ENCODE data around the gene POLL. TPM values are rescaled to one million over a fixed set of nuclear protein-coding genes. Genes with fewer than 3 reads are reported as not detected.

The POLL gene
- total RNA-seq, 2 donors from 2014 or later = 31.4 to 43.0 TPM

DNA sequence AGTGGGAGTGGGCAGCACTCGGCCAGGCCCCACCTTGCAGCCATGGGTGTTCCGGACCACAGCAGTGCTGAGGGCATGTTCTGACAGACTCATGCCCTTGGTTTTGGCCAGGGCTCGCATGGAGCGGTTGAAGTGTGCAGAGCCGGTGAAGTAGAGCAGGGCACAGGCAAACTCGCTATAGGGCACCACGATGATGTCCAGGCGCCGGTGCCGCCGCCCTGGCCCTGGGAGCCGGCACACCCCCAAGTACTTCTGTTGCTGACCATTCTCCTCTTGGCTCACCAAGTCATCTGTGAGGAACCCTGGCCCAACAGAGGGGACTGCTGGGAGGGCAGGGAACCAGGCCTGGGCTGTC, 8.6 kb downstream of the POLL start:
- Mint-ChIP-seq H3K27ac (no peak overlapping the region), H3K36me3 (no peaks in the 10 kb centered on the region), H3K9me3 (no peaks in the 10 kb centered on the region)
- no peak for DNase-seq (ENCODE audit: low spot score in 2 of 2)
- ATAC-seq = no peak

DNA sequence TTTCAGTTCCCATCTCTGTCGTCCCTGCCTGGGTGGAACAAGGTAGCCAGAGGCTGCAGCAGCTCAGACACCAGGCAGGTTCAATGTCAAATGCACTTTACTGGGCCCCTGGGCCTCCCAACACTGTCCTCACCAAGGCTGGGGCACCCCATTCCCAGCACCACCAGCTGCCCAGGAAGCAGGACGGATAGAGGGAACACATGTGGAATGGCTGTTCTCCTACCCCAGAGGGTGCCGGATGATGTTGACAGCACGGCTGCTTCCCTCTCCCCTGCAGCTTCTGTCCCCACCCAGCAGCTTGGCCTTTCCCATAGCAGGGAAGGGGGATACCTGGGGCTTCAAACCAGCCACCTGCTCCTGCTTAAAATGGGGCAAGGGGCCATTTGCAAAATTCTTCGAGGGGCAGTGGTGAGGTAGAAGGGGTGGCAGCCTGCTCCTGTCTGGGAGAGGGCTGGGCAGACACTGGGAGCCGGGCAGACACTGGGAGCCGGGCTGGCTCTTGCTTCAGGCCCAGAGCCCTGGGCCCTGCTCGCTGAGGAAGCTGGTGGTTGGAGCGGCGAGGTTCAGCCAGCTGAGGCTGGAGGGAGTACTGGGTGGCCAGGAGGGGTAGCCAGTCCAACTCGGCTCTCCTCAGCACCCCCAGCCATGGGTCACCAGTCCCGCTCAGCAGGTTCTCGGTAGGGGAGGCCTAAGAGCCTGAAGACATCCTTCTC, 9.1 kb downstream of the POLL start:
- DNase-seq (ENCODE audit: low spot score in 2 of 2) = no peak
- no peaks in the 10 kb centered on the region for H3K9me3 Mint-ChIP-seq
- H3K36me3 Mint-ChIP-seq = no peaks in the 10 kb centered on the region
- H3K27ac Mint-ChIP-seq = no peak overlapping the region
- ATAC-seq = no peak

DNA sequence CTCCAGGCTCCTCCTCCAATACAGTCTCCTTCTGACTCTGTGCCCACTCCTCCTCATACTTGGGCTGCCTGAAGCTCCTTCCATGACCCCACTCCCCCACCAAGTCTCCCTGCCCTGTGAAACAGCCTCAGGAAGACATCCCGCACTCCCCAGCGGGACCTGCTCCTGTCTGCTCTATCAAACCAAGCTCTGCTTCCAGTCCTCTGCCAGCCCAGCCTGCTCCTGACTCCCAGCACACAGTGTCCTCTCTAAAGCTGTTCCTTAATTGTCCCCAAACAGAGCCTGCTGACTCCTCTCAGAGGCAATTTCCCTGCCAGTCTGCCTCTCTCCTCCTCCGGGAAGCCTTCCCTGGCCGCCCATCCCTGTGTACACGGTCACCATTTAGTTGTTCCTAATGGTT, 9.9 kb downstream of the POLL start:
- ATAC-seq = no peak
- Mint-ChIP-seq H3K27ac (peak overlapping the region in 1 of 2 donors; percentile 93), H3K9me3 (no peaks in the 10 kb centered on the region), H3K36me3 (no peaks in the 10 kb centered on the region)
- no peak for DNase-seq (ENCODE audit: low spot score in 2 of 2)

DNA sequence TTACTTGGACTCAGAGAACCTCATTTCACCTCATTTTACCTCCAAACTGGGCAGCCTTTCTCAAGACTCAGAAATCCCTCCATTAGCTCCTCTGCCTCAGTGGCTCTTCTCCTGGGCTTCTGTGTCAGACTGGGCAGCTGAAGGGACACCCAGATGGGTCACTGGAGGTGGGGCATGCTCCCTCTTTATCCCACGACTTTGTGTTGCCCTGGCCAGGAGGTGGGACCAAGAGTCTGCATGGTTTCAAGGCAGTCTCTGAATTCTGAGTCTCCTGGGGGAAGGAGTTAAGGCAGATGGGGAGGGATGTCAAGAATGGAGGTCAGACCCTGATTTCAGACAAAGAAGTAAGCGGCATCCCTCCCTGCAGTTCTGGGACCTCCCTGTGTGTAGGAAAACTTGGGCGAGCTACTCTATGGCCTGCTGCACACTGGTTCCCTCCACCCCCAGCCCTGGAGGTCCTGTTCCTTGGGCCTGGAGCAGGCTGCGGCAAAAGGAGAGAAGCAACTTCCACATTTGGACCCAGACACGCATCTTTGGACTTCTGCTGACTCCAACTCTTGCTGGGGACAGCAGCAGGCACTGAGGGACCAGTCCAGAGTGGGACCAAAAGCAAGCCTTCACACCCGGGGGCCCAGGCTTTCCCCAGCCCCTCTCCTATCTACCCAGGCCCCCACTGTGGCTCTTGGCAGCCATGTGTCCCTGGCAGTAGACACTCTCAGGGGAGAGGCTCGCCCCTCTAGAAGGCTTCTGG, 10.8 kb downstream of the POLL start:
- H3K9me3 Mint-ChIP-seq = no peaks in the 10 kb centered on the region
- no peaks in the 10 kb centered on the region for H3K36me3 Mint-ChIP-seq
- ATAC-seq (no peak), DNase-seq (ENCODE audit: low spot score in 2 of 2) (no peak)
- H3K27ac Mint-ChIP-seq = peak overlapping the region in 1 of 2 donors; percentile 36

DNA sequence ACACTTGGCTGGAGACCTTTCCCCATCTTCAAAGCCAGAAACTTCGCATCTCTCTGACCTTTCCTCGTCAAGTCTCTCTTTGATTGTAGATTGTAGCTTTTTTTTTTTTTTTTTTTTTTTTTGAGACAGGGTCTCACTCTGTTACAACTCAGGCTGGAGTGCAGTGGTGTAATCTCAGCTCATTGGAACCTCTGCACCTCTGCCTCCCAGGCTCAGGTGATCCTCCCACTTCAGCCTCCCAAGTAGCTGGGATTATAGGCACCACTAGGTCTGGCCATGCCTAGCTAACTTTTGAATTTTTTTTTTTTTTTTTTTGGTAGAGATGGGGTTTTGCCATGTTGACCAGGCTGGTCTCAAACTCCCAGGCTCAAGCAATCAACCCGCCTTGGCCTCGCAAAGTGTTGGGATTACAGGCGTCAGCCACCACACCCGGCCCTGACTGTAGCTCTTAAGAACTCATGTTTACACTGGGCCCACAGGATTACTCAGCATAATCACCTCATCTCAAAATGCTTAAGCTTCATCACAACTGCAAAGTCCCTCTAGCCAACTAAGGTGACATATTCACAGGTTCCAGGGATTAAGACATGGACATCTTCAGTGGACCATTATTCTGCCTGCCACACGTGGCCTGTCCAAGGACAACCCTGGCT, 11.7 kb downstream of the POLL start:
- H3K36me3 Mint-ChIP-seq = no peaks in the 10 kb centered on the region

DNA sequence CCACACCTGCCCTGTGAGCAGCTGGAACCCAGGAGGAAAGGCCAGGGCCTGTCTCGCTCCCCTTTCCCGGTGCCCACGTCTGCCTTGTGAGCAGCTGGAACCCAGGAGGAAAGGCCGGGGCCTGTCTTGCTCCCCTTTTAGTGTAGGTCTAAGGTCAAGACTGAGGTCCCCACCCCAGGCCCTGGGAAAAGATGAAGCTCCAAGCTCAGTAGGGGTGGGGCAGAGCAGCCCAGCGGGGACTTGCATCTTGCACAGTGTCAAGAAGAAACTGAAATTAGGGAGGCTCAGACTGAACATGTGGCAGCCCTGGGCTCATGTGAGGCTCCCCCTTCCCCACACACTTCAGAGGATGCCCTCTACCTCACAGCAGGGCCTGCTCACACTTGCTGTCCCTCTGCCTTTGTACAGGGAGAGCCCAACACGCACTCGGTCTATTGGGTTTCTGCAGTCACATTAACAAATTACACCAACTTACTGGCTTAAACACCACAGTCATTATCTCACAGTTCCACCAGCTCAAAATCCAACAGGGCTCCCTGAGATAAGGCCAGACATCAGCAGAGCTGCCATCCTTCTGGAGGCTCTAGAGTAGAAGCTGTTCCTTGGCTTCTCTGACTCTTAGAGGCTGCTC, 12.4 kb downstream of the POLL start:
- DNase-seq (ENCODE audit: low spot score in 2 of 2) (no peak), ATAC-seq (no peak)
- Mint-ChIP-seq H3K27ac (no peak overlapping the region), H3K9me3 (no peaks in the 10 kb centered on the region), H3K36me3 (no peaks in the 10 kb centered on the region)

More for the DNA sequence above, 11.7 kb downstream of the POLL start:
- no peak for ATAC-seq
- Mint-ChIP-seq H3K9me3 (no peaks in the 10 kb centered on the region), H3K27ac (no peak overlapping the region)
- no peak for DNase-seq (ENCODE audit: low spot score in 2 of 2)

DNA sequence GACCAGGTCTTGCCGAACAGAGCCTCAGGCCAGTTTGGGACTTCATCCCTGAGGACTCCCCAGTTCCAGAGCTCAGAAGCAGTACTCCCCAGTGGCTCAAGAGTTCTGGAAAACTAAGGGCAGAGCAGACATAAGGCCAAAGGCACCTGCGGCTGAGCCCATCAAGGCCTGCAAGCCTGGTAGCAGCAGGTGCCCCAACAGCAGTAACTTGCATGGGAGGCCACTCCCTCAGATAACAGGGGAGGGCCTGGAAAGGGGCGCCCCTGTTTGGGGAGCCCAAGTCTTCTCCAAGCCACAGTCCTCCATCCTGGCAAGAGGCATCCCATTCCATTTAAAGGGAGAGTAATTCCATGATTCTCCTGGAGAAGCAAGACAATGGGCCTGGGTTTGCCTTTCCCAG, 13.0 kb downstream of the POLL start:
- Mint-ChIP-seq H3K27ac (no peak overlapping the region), H3K36me3 (no peaks in the 10 kb centered on the region), H3K9me3 (no peaks in the 10 kb centered on the region)
- ATAC-seq = no peak
- DNase-seq (ENCODE audit: low spot score in 2 of 2) = no peak

DNA sequence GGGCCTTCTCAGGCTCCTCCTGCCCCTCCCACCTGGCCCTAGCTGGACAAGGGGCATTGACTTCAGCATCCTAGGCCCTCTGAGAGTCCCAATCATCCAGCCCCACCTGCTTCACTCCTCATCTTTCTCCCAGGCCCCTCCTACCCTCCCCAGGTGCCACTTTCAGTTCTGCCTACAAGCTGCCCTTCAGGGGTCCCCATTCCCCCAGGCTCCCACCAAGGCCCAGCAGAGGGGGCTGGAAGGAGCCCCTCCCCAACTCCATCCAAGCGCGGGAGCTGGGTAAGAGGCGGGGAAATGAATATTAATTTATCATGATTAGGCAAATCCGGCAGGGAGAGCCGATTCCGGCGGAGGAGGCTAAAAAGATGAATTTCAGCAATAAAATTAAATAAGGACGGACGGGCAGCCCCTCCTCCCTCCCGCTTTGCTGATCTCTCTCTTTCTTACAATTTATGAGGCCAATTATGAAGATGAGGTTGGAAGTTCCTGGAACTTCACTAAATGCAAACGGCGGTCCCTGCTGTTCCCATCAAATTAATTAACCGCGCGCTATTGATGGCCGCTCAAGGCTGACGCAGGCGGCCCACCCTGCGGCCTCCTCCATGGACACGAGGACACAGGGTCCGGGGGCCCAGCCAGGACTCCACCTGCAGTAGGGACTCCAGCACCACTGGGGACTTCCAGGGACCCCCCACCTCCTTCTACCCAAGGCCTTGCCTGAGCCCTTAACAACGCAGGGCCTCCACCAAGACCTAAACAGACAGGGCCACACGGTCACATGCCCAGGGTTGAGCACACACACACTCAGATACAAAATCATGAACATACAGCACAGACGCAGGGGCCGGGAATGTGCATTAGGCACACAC, 13.9 kb downstream of the POLL start:
- Mint-ChIP-seq H3K9me3 (no peaks in the 10 kb centered on the region), H3K36me3 (no peaks in the 10 kb centered on the region), H3K27ac (no peak overlapping the region)
- no peak for DNase-seq (ENCODE audit: low spot score in 2 of 2)
- ATAC-seq = no peak

DNA sequence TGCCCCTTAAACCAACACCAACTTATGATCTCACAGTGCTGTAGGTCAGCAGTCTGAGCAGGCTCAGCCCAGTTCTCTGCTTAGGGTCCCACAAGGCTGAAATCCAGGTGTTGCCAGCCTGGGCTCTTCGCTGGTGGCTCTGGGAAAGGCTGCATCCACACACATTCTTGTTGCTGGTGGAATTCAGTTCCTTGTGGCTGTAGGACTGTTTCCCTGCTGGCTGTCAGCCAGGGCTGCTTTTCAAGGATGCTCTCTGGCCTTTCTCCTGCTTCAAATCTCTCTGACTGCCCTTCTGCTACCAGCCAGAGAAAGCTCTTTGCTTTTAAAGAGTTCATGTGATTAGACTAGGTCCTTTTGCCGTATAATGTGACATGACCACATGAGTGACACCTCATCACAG, 15.3 kb downstream of the POLL start:
- ATAC-seq = no peak
- H3K9me3 Mint-ChIP-seq = no peaks in the 10 kb centered on the region
- no peak for DNase-seq (ENCODE audit: low spot score in 2 of 2)
- H3K27ac Mint-ChIP-seq = no peak overlapping the region
- no peaks in the 10 kb centered on the region for H3K36me3 Mint-ChIP-seq

DNA sequence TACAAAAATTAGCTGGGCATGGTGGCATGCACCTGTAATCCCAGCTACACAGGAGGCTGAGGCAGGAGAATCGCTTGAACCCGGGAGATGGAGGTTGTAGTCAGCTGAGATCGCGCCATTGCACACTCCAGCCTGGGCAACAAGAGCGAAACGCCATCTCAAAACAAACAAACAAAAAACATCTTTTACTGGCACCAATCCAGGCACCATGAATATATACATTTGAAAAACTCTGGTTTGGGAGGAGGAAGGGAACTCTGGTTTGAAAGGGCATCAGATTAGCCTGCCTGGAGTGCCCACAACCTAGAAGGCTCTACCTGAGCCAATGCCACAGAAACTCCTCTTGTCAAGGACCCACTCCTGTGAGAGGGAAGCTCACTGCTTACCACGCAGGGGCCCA, 15.9 kb downstream of the POLL start:
- Mint-ChIP-seq H3K36me3 (no peaks in the 10 kb centered on the region), H3K9me3 (no peaks in the 10 kb centered on the region), H3K27ac (no peak overlapping the region)
- no peak for ATAC-seq
- DNase-seq (ENCODE audit: low spot score in 2 of 2) = no peak

DNA sequence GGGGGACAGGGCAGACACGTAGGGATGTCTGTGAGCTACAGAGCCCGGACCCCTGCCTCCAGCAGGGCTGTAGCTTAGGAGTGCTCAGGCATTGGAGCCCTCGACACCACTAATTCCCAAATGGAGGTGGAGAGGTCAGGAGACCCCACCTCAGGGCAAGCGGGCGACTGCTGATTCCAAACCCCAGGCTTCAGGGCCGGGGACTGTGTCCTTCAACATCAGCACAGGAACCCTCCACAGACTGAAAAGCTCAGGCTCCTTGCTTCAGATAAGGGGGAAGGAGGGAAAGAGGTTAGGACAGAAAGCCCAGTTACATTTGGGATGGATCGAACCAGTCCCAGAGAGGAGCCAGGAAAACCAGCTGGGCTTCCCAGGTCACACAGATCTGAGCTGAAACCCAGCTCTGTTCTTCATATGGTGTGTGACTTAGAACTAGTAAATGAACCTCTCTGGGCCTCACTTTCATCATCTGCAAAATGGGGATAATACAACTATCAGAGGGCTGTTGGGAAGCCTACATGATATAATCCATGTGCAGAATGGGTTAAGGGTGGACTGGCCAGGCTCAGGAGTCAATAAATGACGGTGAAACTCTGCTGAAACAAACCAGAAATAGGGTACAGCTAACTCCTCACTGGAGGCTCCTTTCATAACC, 16.7 kb downstream of the POLL start:
- no peak overlapping the region for H3K27ac Mint-ChIP-seq
- DNase-seq (ENCODE audit: low spot score in 2 of 2) = no peak
- no peaks in the 10 kb centered on the region for H3K9me3 Mint-ChIP-seq
- ATAC-seq = no peak
- H3K36me3 Mint-ChIP-seq = no peaks in the 10 kb centered on the region

DNA sequence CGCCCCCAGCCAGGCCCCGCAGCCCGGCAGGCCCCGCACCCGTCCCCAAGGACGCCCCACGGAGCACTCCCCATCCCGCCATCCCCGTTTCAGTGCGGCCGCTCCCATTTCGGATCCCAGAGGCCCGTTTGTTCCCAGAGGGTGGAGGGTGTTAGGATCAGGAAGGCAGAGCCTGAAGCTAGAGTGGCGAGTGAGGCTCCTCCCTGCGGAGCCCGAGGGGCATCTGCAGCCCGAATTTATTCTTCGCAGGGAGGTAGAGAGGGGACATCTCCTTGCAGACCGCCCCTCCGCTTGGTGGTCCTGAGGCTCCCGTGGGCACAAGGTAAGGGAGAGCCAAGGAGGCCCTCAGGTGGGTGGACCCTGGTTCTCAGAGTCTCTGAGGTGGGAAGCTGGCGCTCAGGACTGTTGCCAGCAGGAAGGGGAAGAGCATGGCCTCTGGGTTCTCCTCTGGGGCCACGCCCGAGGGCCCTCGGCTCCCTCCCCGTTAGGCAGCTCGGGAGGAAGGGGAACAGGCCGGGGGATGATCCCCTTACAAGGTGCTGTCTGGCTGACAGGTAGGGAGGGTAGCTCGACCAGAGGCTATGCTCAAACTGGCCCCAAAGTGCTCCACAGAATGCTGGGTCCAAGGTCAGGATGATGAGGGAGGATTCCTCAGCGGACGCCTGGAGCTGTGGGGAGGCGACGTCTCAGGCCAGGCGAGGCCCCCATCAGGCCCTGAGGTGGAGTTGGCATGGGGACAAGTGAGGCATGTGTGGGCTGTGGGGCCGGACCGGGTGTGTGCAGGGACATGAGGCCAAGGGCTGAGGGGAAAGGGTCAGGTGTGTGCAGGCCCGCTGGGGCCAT, 17.4 kb downstream of the POLL start:
- Mint-ChIP-seq H3K36me3 (no peaks in the 10 kb centered on the region), H3K9me3 (no peaks in the 10 kb centered on the region), H3K27ac (no peak overlapping the region)
- no peak for DNase-seq (ENCODE audit: low spot score in 2 of 2)
- ATAC-seq = peak in 1 of 2 donors; percentile 14

DNA sequence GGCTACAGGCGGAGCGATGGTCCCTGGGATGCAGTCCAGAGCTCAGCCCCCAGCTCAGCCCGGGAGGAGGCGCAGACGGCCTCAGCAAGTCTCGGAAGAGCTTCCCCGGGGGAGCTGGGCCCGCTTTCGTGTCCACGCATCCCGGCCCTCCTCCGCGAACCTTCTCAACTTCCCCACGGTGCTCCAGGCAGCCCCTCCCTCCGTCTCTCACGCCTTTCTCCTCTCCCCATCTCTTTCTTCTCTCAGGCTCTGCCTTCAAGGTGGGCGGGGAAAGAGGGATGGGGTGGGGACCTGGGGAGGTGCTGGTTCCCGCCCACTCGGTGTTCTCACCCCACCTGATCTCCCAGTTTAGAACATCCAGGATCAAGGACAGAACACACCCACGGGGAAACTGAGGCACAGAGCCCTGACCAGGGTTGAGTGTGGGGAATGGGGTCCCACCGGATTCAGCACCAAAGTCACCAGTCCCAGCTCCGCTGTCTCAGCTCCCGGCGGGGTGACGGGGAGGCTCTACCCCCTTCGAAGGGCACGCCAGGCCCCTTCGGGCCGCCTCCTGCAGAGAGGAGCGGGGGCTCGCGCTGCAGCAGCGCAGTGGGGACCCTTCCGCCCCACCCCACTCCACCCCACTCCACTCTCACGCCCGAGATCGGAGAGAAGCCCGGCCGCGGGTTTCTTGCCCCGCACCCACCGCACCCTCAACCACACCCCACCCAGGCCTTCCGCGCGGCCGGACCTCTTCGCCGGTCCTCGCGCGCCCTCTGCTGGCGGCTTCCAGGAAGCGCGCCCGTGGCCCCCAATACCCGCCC, 18.2 kb downstream of the POLL start:
- DNase-seq (ENCODE audit: low spot score in 2 of 2) = peak; percentile 70 to 89
- Mint-ChIP-seq H3K27ac (no peak overlapping the region), H3K36me3 (no peaks in the 10 kb centered on the region), H3K9me3 (no peaks in the 10 kb centered on the region)
- ATAC-seq = peak; percentile 82 to 91

DNA sequence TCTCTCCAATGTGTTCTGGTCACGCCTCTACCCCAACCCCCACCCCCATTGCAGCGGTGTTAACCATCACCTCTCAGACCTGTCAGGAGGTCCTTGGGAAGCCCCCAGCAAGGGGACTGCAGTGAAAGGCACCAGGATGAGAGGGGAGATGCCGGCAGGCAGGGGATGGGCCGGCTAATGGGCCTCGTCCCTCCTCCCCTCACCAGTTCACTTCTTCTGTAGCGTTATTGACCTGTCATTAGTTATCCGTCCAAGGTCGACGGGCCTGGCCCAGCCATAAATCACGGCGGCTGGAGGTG, 18.8 kb downstream of the POLL start:
- no peak overlapping the region for H3K27ac Mint-ChIP-seq
- no peaks in the 10 kb centered on the region for H3K36me3 Mint-ChIP-seq
- DNase-seq (ENCODE audit: low spot score in 2 of 2) = no peak
- H3K9me3 Mint-ChIP-seq = no peaks in the 10 kb centered on the region
- ATAC-seq = no peak
